ENCODE measurements around the gene LNPEP. TPM values are rescaled to one million over a fixed set of nuclear protein-coding genes. Genes with fewer than 3 reads are reported as not detected.

The LNPEP gene
- total RNA-seq, 2 experiments from 2014 or later = 79.1 to 116 TPM

DNA sequence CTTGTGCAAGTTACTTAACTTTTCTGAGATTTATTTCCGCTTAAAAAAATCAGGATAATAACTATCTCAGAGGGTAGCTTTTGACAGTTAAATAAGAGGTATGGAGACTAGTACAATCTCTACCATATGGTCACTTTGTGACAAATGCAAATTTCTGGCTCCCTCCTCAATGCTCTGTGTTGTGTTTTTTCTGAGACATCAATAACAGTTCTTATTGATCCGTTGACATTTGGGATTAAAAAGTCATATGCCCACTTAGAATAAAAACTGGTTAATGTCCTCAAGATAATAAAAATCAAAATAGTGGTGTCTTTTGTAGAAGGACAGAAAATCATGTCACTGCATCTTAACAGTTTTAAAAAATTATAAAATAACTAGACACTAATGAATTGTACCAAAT lies 24.7 kb upstream of the LNPEP start:
- POLR2A ChIA-PET = interaction anchor here (1.0 to 1.5 kb wide), 5 partner anchors 13 to 190 kb away, joined by 3 to 8 read pairs (median 4); no protein-coding TSS in a partner anchor
- Histone ChIP-seq H3K79me2 (ENCODE audit: insufficient read depth, low read depth, low read length) (no peaks in the 10 kb centered on the region), H2AFZ (ENCODE audit: low read length) (no peak overlapping the region), H3K36me3 (ENCODE audit: insufficient read depth, low read length) (peaks cover 50% of the 10 kb centered on the region), H3K9me3 (ENCODE audit: low read length) (no peaks in the 10 kb centered on the region), H3K4me1 (ENCODE audit: insufficient read depth, low read length, poor library complexity, severe bottlenecking) (no peaks in the 10 kb centered on the region), H3K9me2 (ENCODE audit: insufficient read depth, low read length) (no peaks in the 10 kb centered on the region), H4K20me1 (ENCODE audit: insufficient read depth, low read length) (no peaks in the 10 kb centered on the region), H3K4me3 (ENCODE audit: low read depth, low read length, poor library complexity, severe bottlenecking) (no peak overlapping the region), H3K4me2 (ENCODE audit: low read length) (no peak overlapping the region), H3K27ac (ENCODE audit: low read depth, low read length, poor library complexity, severe bottlenecking) (no peak overlapping the region)
- DNase-seq (ENCODE audit: low spot score) = no peak
- no peak for TF ChIP-seq EZH2phosphoT487 (IDR thresholded peaks at IDR 0.05; ENCODE audit: borderline replicate concordance, low read depth, low read length)
- TF ChIP-seq, protein P1, sequence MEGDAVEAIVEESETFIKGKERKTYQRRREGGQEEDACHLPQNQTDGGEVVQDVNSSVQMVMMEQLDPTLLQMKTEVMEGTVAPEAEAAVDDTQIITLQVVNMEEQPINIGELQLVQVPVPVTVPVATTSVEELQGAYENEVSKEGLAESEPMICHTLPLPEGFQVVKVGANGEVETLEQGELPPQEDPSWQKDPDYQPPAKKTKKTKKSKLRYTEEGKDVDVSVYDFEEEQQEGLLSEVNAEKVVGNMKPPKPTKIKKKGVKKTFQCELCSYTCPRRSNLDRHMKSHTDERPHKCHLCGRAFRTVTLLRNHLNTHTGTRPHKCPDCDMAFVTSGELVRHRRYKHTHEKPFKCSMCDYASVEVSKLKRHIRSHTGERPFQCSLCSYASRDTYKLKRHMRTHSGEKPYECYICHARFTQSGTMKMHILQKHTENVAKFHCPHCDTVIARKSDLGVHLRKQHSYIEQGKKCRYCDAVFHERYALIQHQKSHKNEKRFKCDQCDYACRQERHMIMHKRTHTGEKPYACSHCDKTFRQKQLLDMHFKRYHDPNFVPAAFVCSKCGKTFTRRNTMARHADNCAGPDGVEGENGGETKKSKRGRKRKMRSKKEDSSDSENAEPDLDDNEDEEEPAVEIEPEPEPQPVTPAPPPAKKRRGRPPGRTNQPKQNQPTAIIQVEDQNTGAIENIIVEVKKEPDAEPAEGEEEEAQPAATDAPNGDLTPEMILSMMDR (conservative IDR thresholded peaks at IDR 0.05; ENCODE audit: low read length) = no peak
- BruUV-seq (replicated peaks) = no TSS peak
- intact Hi-C loops (cut with micrococcal nuclease; ENCODE audit: unreplicated experiment) = no loop called here
- CTCF ChIA-PET (ENCODE audit: unreplicated experiment) = no interaction called here

DNA sequence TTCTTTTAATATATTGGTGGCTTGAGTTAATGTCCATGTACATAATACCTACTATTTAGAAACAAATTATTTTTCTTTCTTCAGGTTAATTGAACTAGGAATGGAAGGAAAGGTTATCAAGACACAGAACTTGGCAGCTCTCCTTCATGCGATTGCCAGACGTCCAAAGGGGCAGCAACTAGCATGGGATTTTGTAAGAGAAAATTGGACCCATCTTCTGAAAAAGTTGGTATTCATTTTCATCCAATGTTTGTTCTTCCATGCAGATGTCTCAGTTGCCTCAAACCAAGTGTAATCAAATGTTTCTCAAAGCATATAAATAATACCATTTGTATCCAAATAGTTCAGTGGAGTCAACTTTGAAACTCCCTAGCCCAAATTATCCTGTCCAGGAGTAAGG lies 22.6 kb upstream of the LNPEP start:
- BruUV-seq (replicated peaks) = no TSS peak
- no peaks in the 10 kb centered on the region for H3K9me2 ChIP-seq (ENCODE audit: insufficient read depth, low read length)

GRCh38 chr5:96919754-96920197 lies 16.1 kb upstream of the LNPEP start:
- no TSS peak for BruUV-seq (replicated peaks)

More for the DNA sequence above, 22.6 kb upstream of the LNPEP start:
- Histone ChIP-seq H3K4me1 (ENCODE audit: insufficient read depth, low read length, poor library complexity, severe bottlenecking) (no peaks in the 10 kb centered on the region), H3K9me3 (ENCODE audit: low read length) (no peaks in the 10 kb centered on the region), H2AFZ (ENCODE audit: low read length) (no peak overlapping the region), H4K20me1 (ENCODE audit: insufficient read depth, low read length) (no peaks in the 10 kb centered on the region), H3K27ac (ENCODE audit: low read depth, low read length, poor library complexity, severe bottlenecking) (no peak overlapping the region), H3K4me2 (ENCODE audit: low read length) (no peak overlapping the region), H3K79me2 (ENCODE audit: insufficient read depth, low read depth, low read length) (no peaks in the 10 kb centered on the region), H3K36me3 (ENCODE audit: insufficient read depth, low read length) (peaks cover 67% of the 10 kb centered on the region), H3K4me3 (ENCODE audit: low read depth, low read length, poor library complexity, severe bottlenecking) (no peak overlapping the region)
- CTCF ChIA-PET (ENCODE audit: unreplicated experiment) = no interaction called here
- intact Hi-C loops (cut with micrococcal nuclease; ENCODE audit: unreplicated experiment) = no loop called here
- POLR2A ChIA-PET = no interaction called here
- TF ChIP-seq, protein P1 (conservative IDR thresholded peaks at IDR 0.05; ENCODE audit: low read length) = no peak
- TF ChIP-seq EZH2phosphoT487 (IDR thresholded peaks at IDR 0.05; ENCODE audit: borderline replicate concordance, low read depth, low read length) = no peak
- no peak for DNase-seq (ENCODE audit: low spot score)

More at GRCh38 chr5:96919754-96920197, 16.1 kb upstream of the LNPEP start:
- no peak overlapping the region for H3K4me2 ChIP-seq (ENCODE audit: low read length)
- ChIA-PET CTCF (ENCODE audit: unreplicated experiment) (no interaction called here), POLR2A (no interaction called here)
- peaks cover 41% of the 10 kb centered on the region for H3K36me3 ChIP-seq (ENCODE audit: insufficient read depth, low read length)
- no peaks in the 10 kb centered on the region for H3K79me2 ChIP-seq (ENCODE audit: insufficient read depth, low read depth, low read length)
- TF ChIP-seq, protein P1 (conservative IDR thresholded peaks at IDR 0.05; ENCODE audit: low read length) = no peak
- DNase-seq (ENCODE audit: low spot score) = no peak
- no peaks in the 10 kb centered on the region for H3K9me2 ChIP-seq (ENCODE audit: insufficient read depth, low read length)
- H3K4me1 ChIP-seq (ENCODE audit: insufficient read depth, low read length, poor library complexity, severe bottlenecking) = peaks cover 28% of the 10 kb centered on the region
- H2AFZ ChIP-seq (ENCODE audit: low read length) = no peak overlapping the region
- intact Hi-C loops (cut with micrococcal nuclease; ENCODE audit: unreplicated experiment) = no loop called here
- H3K9me3 ChIP-seq (ENCODE audit: low read length) = no peaks in the 10 kb centered on the region
- no peaks in the 10 kb centered on the region for H4K20me1 ChIP-seq (ENCODE audit: insufficient read depth, low read length)
- no peak overlapping the region for H3K27ac ChIP-seq (ENCODE audit: low read depth, low read length, poor library complexity, severe bottlenecking)
- H3K4me3 ChIP-seq (ENCODE audit: low read depth, low read length, poor library complexity, severe bottlenecking) = no peak overlapping the region

Measured in OCI-LY7 (cell line).